Chondrocyte (in vitro differentiated cells): ENCODE results near the gene SV2B. TPM values are rescaled to one million over a fixed set of nuclear protein-coding genes. Genes with fewer than 3 reads are reported as not detected.

ENCODE experiments used
- DNase-seq: peaks from one replicate; pipeline ENCODE4 v3.0.0; 2021; ENCODE audit warnings: mixed read lengths, low spot score
- H3K27ac Mint-ChIP-seq: one replicate; pipeline ENCODE4 v1.8.0; 2021; ENCODE audit warnings: mild to moderate bottlenecking, moderate library complexity, mixed read lengths; ENCODE audit not compliant: unreplicated experiment
- H3K27me3 Mint-ChIP-seq: 2 replicates; pipeline ENCODE4 v1.8.0; 2021; ENCODE audit warnings: low read depth, mixed read lengths
- H3K36me3 Mint-ChIP-seq: 2 replicates; pipeline ENCODE4 v1.8.0; 2021; ENCODE audit warnings: low read depth, mixed read lengths
- H3K4me1 Mint-ChIP-seq: 2 replicates; pipeline ENCODE4 v1.8.0; 2021; ENCODE audit warnings: low read depth, mild to moderate bottlenecking, mixed read lengths
- H3K4me3 Mint-ChIP-seq: one replicate; pipeline ENCODE4 v1.8.0; 2021; ENCODE audit warnings: mild to moderate bottlenecking, moderate library complexity, mixed read lengths; ENCODE audit not compliant: unreplicated experiment
- H3K9me3 Mint-ChIP-seq: 2 replicates; pipeline ENCODE4 v1.8.0; 2021; ENCODE audit warnings: low read depth, mixed read lengths
- CTCF ChIP-seq: fragments of 200-600 bp; sonication (generic); IDR thresholded peaks from 2 replicates; pipeline ENCODE4 v1.5.0; 2021; ENCODE audit warnings: antibody characterized with exemption, mild to moderate bottlenecking, moderate library complexity
- total RNA-seq: library from RNA; stranded (reverse); gene quantifications from 3 replicates; pipeline ENCODE4 v1.2.1, GENCODE V29; 2021

The SV2B gene
- total RNA-seq, 1 donor from 2014 or later, result not detected

DNA sequence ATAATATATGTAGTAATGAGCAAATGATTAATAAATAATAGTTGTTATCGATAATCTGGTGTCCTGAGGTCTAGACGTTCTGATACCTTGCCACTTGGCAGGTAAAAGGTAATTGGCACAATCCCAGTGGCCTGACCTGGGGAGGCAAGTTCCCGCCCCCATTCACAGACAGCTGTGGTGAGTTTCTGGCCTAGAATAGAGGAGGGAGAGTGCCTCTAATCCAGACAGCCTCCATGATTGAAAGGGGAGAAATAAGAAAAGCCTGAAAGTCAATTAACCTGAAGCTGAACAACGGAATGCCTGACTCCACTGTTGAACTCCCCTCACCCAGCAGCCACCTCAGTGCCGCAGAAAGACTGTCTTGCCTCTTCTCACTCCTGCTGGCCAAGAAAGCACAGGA is 38.1 kb upstream of the SV2B start:
- TF ChIP-seq CTCF, result no peak
- no peak overlapping the region for H3K4me3 Mint-ChIP-seq
- H3K36me3 Mint-ChIP-seq, result no peaks in the 10 kb centered on the region
- peaks cover 38% of the 10 kb centered on the region for H3K27me3 Mint-ChIP-seq
- H3K9me3 Mint-ChIP-seq, result no peaks in the 10 kb centered on the region
- H3K4me1 Mint-ChIP-seq, result no peaks in the 10 kb centered on the region
- H3K27ac Mint-ChIP-seq, result no peak overlapping the region
- no peak for DNase-seq

DNA sequence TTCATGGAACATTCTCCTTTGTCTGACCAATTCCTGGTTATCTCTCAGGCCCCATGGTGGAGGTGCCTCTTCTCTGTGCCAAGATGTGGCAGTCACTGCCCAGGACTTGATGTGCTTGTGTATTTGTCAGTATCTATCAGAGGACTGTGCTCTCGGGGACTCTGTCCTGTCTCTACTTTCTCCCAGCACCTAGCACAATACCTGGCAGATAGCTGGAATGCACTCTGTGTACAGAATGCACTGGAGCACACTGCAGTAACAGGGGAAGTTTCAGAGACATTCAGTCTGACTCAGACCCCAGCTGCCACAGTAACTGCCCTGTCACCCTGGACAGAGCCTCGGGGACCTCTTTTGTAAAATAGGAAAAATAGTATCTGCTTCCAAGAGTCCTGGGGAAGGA is 34.6 kb upstream of the SV2B start:
- Mint-ChIP-seq H3K36me3 (no peaks in the 10 kb centered on the region), H3K27me3 (peaks cover 26% of the 10 kb centered on the region)

DNA sequence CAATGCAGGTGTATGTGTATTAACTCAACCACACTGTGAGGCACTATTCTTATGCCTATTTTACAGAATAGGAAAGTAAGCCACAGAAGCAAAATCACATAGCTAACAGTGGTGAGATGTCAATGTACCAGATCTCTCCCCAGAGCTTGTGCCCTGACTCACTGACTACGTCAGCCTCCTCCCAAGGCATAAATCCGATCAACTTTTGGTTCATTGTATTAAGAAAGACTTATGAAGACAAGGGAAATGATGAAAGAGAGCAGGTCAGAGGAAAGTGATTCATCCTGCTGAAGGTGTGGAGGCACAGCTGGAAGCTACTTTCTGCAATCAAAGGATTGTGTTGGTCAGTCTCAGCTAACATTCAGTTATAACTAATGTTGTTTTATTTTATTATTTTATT is 33.0 kb upstream of the SV2B start:
- Mint-ChIP-seq H3K4me1 (no peaks in the 10 kb centered on the region), H3K4me3 (no peak overlapping the region), H3K27me3 (peaks cover 31% of the 10 kb centered on the region), H3K27ac (no peak overlapping the region), H3K9me3 (no peaks in the 10 kb centered on the region), H3K36me3 (no peaks in the 10 kb centered on the region)
- TF ChIP-seq CTCF, result no peak
- DNase-seq, result no peak

More for the DNA sequence above, 34.6 kb upstream of the SV2B start:
- Mint-ChIP-seq H3K4me1 (no peaks in the 10 kb centered on the region), H3K4me3 (no peak overlapping the region), H3K9me3 (no peaks in the 10 kb centered on the region), H3K27ac (no peak overlapping the region)
- TF ChIP-seq CTCF, result no peak
- no peak for DNase-seq

- Mint-ChIP-seq H3K36me3 (no peaks in the 10 kb centered on the region), H3K27ac (no peak overlapping the region), H3K27me3 (peaks cover 36% of the 10 kb centered on the region), H3K4me3 (no peak overlapping the region), H3K9me3 (no peaks in the 10 kb centered on the region), H3K4me1 (no peaks in the 10 kb centered on the region)
- DNase-seq, result no peak
- TF ChIP-seq CTCF, result no peak
Measured at GRCh38 chr15:91068436-91068835, 31.6 kb upstream of the SV2B start.

DNA sequence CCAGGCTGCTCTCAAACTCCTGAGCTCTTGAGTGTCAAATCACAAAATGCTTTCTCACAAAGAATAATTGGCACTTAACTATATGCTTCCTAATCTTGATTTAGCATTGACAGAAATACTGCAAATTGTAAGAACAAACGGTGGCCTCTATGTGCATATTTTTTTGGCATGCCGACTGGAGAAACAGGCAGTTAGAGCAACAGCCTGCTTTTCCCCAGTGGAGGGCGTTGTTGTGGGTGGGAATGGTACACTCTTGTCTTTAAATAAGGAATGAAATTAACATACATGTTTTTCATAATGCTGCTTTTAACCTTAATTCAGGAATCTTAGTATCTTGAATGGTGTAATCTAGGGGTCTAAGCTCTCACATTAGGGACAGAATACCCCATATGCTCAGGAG is 31.1 kb upstream of the SV2B start:
- Mint-ChIP-seq H3K9me3 (no peaks in the 10 kb centered on the region), H3K27ac (no peak overlapping the region), H3K4me3 (no peak overlapping the region), H3K27me3 (peaks cover 36% of the 10 kb centered on the region), H3K4me1 (no peaks in the 10 kb centered on the region), H3K36me3 (no peaks in the 10 kb centered on the region)
- peak; percentile 10 for TF ChIP-seq CTCF
- DNase-seq, result no peak
